Lung microvascular endothelial cell (primary cell): ENCODE data around the gene ANKRD16. TPM values are rescaled to one million over a fixed set of nuclear protein-coding genes. Genes with fewer than 3 reads are reported as not detected.
"Not testable (repeated sequence)": the region's sequence is repeated elsewhere in the genome, so short reads cannot be mapped to it uniquely, and the experiment has no call there.

Experiments used
- DNase-seq, 2 donors: peaks; one replicate each; pipeline versions ENCODE4 v3.0.0 to v3.0.0-alpha.2; 2010; ENCODE audit warnings: low read depth in 2 of 2
- total RNA-seq: library from RNA; depleted of rRNA; stranded (reverse); fragments of >200 nt; gene quantifications from 2 replicates; pipeline ENCODE4 v1.2.1, GENCODE V29; 2014

The ANKRD16 gene
- total RNA-seq, 1 donor from 2014 or later = 6.5 TPM

- DNase-seq = no peak
Measured at GRCh38 chr10:5903563-5903962, 13.9 kb upstream of the ANKRD16 start.

- DNase-seq = no peak
Measured at GRCh38 chr10:5902511-5903274, 13.0 kb upstream of the ANKRD16 start.

GRCh38 chr10:5900247-5900646 lies 10.6 kb upstream of the ANKRD16 start:
- DNase-seq = no peak

GRCh38 chr10:5898163-5898562 lies 8.5 kb upstream of the ANKRD16 start:
- no peak for DNase-seq

GRCh38 chr10:5897504-5897903 lies 7.8 kb upstream of the ANKRD16 start:
- DNase-seq = no peak

- DNase-seq = no peak
Measured at GRCh38 chr10:5897053-5897340, 7.3 kb upstream of the ANKRD16 start.

- DNase-seq = no peak
Measured at GRCh38 chr10:5896208-5897052, 6.7 kb upstream of the ANKRD16 start.

- no peak for DNase-seq
Measured at GRCh38 chr10:5895804-5896203, 6.1 kb upstream of the ANKRD16 start.

- no peak for DNase-seq
Measured at GRCh38 chr10:5895365-5895764, 5.7 kb upstream of the ANKRD16 start.

- no peak for DNase-seq
Measured at GRCh38 chr10:5894873-5895272, 5.2 kb upstream of the ANKRD16 start.

- no peak for DNase-seq
Measured at GRCh38 chr10:5894403-5894802, 4.7 kb upstream of the ANKRD16 start.

- peak in 1 of 2 donors; percentile 28 for DNase-seq
Measured at GRCh38 chr10:5893321-5893720, 3.6 kb upstream of the ANKRD16 start.

GRCh38 chr10:5892007-5892406 lies 2.3 kb upstream of the ANKRD16 start:
- DNase-seq = peak in 1 of 2 donors; percentile 69

GRCh38 chr10:5891009-5891408 lies 1.3 kb upstream of the ANKRD16 start:
- no peak for DNase-seq

- peak; percentile 27 to 32 for DNase-seq
Measured at GRCh38 chr10:5890452-5890915, 791 bp upstream of the ANKRD16 start.

- DNase-seq = peak; percentile 31 to 46
Measured at GRCh38 chr10:5888843-5889623, 660 bp downstream of the ANKRD16 start.

GRCh38 chr10:5888351-5888750 lies 1.3 kb downstream of the ANKRD16 start:
- DNase-seq = peak; percentile 17 to 29

GRCh38 chr10:5887641-5888040 lies 2.1 kb downstream of the ANKRD16 start:
- DNase-seq = no peak

- DNase-seq = no peak
Measured at GRCh38 chr10:5887029-5887428, 2.7 kb downstream of the ANKRD16 start.

GRCh38 chr10:5885619-5886018 lies 4.1 kb downstream of the ANKRD16 start:
- no peak for DNase-seq

- no peak for DNase-seq
Measured at GRCh38 chr10:5882961-5883360, 6.7 kb downstream of the ANKRD16 start.

GRCh38 chr10:5877041-5877440 lies 12.7 kb downstream of the ANKRD16 start:
- not testable (repeated sequence) for DNase-seq
